ENCODE data around the gene APOBEC2. TPM values are rescaled to one million over a fixed set of nuclear protein-coding genes. Genes with fewer than 3 reads are reported as not detected.

Gene APOBEC2
- polyA plus RNA-seq, 2 of the 4 experiments (the other 2 are of a cell fraction) = not detected

GRCh38 chr6:41066867-41067304, 13.9 kb downstream of the APOBEC2 start:
- Histone ChIP-seq H3K27ac (no peak overlapping the region), H3K9me3 (no peaks in the 10 kb centered on the region), H3K4me1 (peaks cover 9% of the 10 kb centered on the region; the same call in 2 of the 3 replicates), H3K4me2 (no peak overlapping the region), H3K4me3 (no peak overlapping the region)
- ChIA-PET POLR2A (no interaction called here), CTCF (interaction anchor here (0.7 to 1.5 kb wide), 4 partner anchors 9 to 178 kb away, joined by 3 to 6 read pairs (median 4); no protein-coding TSS in a partner anchor)
- FAIRE-seq (no peak), DNase-seq (ENCODE audit: low read depth in 1 of 2, low spot score in 1 of 2) (peak; percentile 10 to 77), ATAC-seq (peak in 1 of 2 experiments; percentile 39; a peak in 2 of 6 replicates)
- TF ChIP-seq RAD21 (conservative IDR thresholded peaks at IDR 0.05 in 1 of 2, IDR thresholded peaks at IDR 0.05 in 1 of 2) (peak; percentile 75 to 78), RCOR1 (IDR thresholded peaks at IDR 0.05; ENCODE audit: low read depth, low read length) (no peak), ELK1 (IDR thresholded peaks at IDR 0.05; ENCODE audit: low read depth, low read length) (no peak), CEBPB (IDR thresholded peaks at IDR 0.05) (no peak), MYC (IDR thresholded peaks at IDR 0.05; ENCODE audit: borderline replicate concordance, low read length) (no peak), CTCF (IDR thresholded peaks at IDR 0.05) (peak; percentile 84), MAX (IDR thresholded peaks at IDR 0.05) (no peak), SMC3 (IDR thresholded peaks at IDR 0.05) (peak; percentile 63), TFCP2L1 (CRISPR knock-in tag; IDR thresholded peaks at IDR 0.05) (no peak), JUNB (IDR thresholded peaks at IDR 0.05) (no peak)
- 33% methylated on average over 3 of the region's 3 CpGs for WGBS (ENCODE audit: missing lambda C conversion rate)

- H3K27ac ChIP-seq = peak overlapping the region; percentile 92 to 99
- peak in 1 of 2 experiments; percentile 63 for DNase-seq (ENCODE audit: low read depth in 1 of 2, low spot score in 1 of 2)
- peaks cover 21% of the 10 kb centered on the region; the same call in 2 of the 3 replicates for H3K4me1 ChIP-seq
- TF ChIP-seq POLR2A (IDR thresholded peaks at IDR 0.05; ENCODE audit: low read length) (peak; percentile 69), MAX (IDR thresholded peaks at IDR 0.05) (no peak), E2F6 (IDR thresholded peaks at IDR 0.05; ENCODE audit: borderline replicate concordance, low read depth) (peak; percentile 20; the same call in 1 of the 2 replicates), MAFK (IDR thresholded peaks at IDR 0.05; ENCODE audit: partially characterized antibody) (no peak)
- under 1% methylated on average over 13 of the region's 16 CpGs for WGBS (ENCODE audit: missing lambda C conversion rate)
- FAIRE-seq = no peak
- no peaks in the 10 kb centered on the region for H3K9me3 ChIP-seq
- ChIA-PET CTCF (no interaction called here), POLR2A (no interaction called here)
- peak overlapping the region; percentile 82 for H3K4me3 ChIP-seq
- peak overlapping the region; percentile 88 for H3K4me2 ChIP-seq
- ATAC-seq = no peak
Observed at GRCh38 chr6:41071501-41071922, 18.5 kb downstream of the APOBEC2 start.

- Histone ChIP-seq H3K4me1 (peaks cover 20% of the 10 kb centered on the region; the same call in 2 of the 3 replicates), H3K4me3 (peak within 1 kb of the TSS; percentile 97), H3K9me3 (no peaks in the 10 kb centered on the region), H3K4me2 (peak within 1 kb of the TSS; percentile 93), H3K27ac (peak within 1 kb of the TSS; percentile 98 to 99)
- no peak for FAIRE-seq
- ChIA-PET POLR2A (interaction anchor here (0.6 to 1.2 kb wide), 5 partner anchors 31 to 248 kb away, joined by 3 to 4 read pairs (median 3); no protein-coding TSS in a partner anchor), CTCF (interaction anchor here (1.2 kb wide), 1 partner anchor 33 kb away, joined by 3 read pairs; no protein-coding TSS in a partner anchor)
- WGBS (ENCODE audit: missing lambda C conversion rate) = 2% methylated on average over 22 of the region's 63 CpGs
- TF ChIP-seq E2F6 (IDR thresholded peaks at IDR 0.05; ENCODE audit: borderline replicate concordance, low read depth) (peak; percentile 62), JUN (IDR thresholded peaks at IDR 0.05) (peak; percentile 56 to 69; a peak in 3 of 5 replicates), CHD2 (IDR thresholded peaks at IDR 0.05; ENCODE audit: low read length, partially characterized antibody) (no peak), MYC (IDR thresholded peaks at IDR 0.05; ENCODE audit: borderline replicate concordance, low read length) (no peak), POLR2A (IDR thresholded peaks at IDR 0.05; ENCODE audit: low read length) (peak; percentile 4; the same call in 1 of the 2 replicates), MAZ (IDR thresholded peaks at IDR 0.05; ENCODE audit: borderline replicate concordance, low read depth, low read length) (no peak), PHF8 (IDR thresholded peaks at IDR 0.05; ENCODE audit: borderline replicate concordance, low read depth) (peak; percentile 64; the same call in 1 of the 2 replicates), GATA3 (IDR thresholded peaks at IDR 0.05; ENCODE audit: borderline replicate concordance) (no peak), KDM5A (IDR thresholded peaks at IDR 0.05) (0 out of 2 replicates have a peak, but pooled peaks have one; percentile 31), MAX (IDR thresholded peaks at IDR 0.05) (peak; percentile 45)
- ATAC-seq = peak; percentile 81 to 91
- DNase-seq (ENCODE audit: low read depth in 1 of 2, low spot score in 1 of 2) = peak; percentile 90 to 98
Observed at GRCh38 chr6:41071923-41072835, 19.2 kb downstream of the APOBEC2 start, which contains the start of gene OARD1. OARD1 (minus strand) TSS chr6:41072356; CDS start chr6:41071634, 722 bp downstream.
